Activated T-cell treated with anti-CD3 and anti-CD28 coated beads for 24 hours (primary cell): ENCODE results near the gene MEAF6.

Source experiments
- DNase-seq: peaks from one replicate; pipeline ENCODE4 v3.0.0-alpha.2; 2020; ENCODE audit warnings: low read depth

MEAF6 gene

DNA sequence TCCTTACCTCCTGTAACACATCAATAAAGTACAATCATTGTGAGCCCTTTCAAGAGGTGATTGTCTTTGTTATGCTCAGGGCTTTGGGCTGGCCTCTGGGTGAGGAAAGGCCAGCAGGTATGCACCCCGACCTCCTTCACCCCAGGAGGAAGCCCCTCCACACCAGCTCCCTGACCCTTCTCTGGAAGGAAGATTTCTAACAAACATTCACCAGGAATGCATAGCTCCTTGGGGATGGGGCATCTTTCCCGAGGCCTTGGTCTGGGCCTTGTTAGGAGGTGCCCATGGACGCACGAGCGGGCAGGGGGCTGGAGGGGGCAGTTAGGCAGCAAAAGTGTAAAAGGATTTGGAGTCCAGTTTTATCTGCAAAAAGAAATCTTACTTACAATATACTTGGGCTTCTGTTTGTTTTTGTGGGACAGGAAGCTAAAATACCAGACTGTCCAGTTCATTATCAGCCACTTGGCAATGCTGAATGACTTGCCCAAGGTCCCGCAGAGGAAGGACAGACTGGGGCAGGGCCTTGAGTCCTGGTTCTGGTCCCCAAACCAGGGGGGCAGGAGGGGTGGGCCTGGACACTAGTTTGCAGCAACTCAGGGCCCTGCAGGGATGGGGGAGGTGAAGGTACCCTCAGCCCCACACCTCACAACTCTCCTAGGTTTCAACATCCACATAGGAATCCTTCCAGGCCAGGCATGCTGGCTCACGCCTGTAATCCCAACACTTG lies 30.1 kb downstream of the MEAF6 start:
- no peak for DNase-seq

DNA sequence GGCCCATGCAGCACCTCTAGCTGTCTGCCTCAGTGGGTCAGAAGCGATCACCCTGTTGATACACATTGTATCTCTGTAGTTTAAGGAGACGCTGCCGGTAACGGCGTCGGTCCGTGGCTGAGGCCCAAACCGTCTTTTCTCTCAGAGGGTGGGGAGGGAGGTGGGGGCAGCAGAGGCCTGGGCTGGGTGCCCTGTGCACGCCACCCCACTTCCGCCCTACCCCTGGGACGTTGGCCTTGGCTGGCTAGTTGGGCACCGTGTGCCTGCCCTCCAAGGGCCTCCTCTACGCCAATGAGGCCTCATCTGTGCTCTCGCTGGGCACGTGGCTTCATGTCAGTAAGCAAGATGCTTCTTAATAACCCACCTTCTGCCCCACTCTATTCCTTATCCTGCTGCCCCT lies 30.8 kb downstream of the MEAF6 start:
- no peak for DNase-seq

DNA sequence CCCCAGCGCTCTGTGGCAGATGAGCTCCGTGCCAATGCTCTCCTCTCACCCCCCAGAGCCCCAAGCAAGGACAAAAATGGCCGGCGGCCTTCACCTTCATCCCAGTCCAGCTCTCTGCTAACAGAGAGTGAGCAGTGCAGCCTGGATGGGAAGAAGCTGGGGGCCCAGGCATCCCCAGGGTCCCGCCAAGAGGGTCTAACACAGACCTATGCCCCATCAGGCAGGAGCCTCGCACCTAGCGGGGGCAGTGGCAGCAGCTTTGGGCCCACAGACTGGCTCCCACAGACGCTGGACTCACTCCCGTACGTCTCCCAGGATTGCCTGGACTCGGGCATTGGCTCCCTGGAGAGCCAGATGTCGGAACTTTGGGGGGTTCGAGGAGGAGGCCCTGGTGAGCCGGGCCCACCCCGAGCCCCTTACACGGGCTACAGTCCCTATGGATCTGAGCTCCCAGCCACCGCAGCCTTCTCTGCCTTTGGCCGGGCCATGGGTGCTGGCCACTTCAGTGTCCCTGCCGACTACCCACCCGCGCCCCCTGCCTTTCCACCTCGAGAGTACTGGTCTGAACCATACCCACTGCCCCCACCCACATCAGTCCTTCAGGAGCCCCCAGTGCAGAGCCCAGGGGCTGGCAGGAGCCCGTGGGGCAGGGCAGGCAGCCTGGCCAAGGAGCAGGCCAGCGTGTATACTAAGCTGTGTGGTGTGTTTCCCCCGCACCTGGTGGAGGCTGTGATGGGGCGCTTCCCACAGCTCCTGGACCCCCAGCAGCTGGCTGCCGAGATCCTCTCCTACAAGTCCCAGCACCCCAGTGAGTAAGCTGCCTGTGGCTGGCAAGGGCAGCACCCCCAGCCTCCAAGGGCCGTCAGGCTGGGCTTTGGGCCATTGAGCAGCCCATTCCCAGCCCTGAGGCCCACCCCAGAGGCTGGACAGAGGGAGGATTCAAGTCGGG lies 31.5 kb downstream of the MEAF6 start:
- DNase-seq, result no peak

DNA sequence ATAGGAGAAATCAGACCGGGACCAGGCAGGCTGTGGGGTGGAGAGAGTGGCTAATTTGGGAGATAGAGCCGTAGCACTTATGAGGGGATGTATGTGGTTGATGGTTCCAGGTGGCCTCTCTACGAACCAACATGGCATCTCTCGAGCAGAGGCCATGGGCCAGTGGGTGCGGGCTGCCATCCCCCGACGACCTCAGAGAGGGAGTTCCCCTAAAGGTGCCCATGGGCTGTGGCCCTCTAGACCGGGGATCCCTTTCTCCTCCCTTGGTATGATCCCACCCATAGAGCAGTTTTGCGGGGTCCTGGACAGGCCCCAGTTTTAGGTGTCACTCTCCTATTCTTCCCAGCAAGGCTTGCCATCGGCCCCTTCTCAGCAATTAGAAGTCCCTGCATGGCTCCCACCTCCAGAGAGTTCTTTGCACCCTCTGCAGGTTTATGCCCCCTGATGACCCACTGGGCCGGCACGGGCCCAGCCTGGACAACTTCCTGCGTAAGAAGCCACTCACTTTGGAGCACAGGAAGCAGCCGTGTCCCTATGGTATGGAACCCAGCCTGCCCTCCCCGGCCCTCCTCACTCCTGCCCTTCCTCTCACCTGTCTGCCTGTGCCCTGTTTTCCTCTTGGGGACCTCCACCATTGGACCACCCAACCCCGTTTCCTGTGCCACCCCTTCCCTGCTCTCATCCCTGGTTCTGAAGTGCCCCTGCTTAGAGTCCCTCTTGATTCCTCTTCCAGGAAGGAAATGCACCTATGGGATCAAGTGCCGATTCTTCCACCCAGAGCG lies 32.4 kb downstream of the MEAF6 start:
- DNase-seq, result no peak

DNA sequence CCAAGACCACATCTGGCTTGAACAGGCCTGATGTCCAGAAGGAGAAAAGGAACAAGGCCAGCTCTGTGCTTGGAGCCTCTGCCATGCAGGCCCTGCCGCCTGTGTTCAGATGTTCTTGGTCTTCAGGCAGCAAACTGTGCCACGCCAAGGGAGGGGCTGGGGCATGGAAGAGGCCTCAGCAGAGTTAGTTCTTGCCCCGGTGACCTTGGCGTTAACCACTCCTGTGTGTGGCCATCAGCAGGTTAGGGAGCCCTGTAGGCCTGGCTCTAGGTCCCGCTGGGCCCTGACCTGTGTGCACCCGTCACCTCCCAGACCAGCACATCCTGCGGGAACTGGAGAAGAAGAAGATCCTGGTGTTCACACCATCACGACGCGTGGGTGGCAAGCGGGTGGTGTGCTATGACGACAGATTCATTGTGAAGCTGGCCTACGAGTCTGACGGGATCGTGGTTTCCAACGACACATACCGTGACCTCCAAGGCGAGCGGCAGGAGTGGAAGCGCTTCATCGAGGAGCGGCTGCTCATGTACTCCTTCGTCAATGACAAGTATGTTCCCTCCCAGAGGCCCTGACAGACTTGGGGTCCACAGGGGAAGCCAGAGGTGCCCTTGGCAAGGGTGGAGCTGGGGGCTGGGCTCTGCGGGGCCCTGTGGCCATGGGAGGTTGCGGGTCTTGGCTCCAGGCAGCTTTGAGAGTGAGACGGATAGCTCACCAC lies 33.1 kb downstream of the MEAF6 start:
- no peak for DNase-seq

DNA sequence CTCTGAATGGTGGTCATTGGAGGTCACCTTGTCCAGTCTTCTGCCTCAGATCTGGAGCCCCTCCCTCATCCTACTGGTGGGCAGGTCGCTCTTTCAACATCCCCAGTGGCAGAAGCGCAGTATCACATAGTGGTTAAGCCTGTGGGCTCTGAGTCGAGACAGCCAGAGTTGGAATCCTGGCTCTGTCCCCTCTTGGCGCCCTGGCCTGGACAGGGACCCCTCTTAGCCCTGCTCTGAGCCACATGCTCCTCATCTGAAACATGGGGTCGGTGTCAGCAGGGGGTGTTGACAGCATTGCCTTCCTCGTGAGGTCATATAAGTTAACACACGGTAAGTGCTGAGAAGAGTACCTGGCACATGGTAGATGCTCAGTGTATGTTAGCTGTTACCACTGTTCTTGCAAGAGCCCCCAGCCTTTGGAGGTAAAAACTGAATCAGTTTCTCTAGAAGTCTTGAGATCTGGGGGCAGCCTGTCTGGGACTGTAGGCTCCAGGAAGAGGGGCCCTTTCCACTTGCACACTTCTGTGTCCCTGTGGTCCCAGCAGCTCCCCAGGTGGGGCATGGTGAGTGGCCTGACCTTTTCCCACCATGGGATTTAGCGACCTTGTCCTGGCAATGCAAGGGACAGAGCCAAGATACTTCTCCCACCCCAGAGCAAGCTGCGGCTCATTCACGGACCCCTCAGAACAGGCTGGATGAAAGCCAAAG lies 33.8 kb downstream of the MEAF6 start:
- no peak for DNase-seq

DNA sequence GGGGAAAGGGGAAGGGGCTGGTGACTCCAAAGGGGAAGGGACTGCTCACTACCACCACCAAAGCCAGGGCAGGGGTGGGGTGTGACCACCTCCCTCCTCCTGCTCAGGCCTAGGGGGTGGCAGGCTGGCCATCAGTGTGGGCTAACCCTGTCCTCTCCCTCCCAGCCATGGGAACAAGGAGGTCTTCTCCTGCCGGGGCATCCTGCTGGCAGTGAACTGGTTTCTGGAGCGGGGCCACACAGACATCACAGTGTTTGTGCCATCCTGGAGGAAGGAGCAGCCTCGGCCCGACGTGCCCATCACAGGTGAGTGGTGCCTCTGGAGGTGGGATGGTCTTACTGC lies 34.5 kb downstream of the MEAF6 start:
- DNase-seq, result no peak

DNA sequence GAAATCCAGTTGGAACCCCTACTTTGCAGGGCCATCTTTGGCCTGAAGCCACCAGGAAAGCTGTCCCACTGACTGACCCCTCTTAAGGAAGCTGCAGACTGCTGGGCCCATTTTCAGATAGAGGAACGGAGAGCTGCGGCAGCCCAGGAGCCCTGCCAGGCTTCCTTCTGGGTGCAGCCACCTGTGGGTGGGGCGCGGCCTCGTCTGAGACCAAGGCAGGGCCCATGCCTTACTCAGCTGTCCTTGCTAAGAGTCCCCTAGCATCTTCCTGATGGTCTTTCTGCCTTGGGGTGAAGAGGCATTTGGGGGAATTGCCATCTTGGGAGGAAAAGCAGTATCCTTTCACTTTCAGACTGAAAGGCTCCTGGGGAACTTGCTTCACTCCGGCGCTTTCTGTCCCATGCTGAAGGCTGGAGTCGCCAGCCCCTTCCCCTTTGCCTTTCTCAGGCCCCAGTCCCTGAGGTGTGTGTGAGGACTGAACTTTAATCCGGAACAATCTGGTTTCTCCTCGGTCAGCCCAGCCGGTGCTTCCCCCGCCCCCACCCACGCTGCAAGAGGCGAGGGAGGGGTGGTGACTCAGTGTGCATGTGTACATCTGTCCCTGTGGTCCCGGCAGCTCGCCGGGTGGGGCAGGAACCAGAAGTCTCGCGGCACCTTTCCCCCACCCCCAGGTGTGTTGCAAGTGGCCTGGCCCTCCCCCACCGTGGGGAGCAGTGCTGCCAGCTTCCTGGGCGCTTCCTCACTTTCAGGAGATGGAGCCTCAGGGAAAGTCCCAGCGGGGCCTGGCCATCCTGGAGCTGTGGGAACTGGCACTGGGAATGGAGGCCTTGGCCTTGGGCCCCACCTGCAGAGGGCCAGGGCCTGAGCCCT lies 35.1 kb downstream of the MEAF6 start:
- peak; percentile 89 for DNase-seq

DNA sequence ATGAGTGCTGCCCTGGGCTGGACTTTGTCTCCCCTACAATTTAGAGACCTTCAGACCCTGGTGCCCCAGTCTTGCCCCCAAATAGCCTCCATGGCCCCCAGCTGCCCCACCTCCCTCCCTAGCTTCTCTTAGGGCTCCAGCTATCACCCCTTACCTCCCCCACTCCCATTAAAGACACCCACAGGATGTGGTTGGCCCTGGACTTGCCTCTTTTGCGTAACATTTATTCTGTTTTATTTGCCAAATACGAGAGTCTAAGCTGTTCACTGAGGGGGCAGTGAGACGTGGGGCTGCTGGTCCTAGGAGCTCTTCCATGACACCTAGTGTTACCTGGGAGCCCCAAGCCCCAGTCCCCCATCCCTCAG lies 35.7 kb downstream of the MEAF6 start:
- DNase-seq, result no peak

DNA sequence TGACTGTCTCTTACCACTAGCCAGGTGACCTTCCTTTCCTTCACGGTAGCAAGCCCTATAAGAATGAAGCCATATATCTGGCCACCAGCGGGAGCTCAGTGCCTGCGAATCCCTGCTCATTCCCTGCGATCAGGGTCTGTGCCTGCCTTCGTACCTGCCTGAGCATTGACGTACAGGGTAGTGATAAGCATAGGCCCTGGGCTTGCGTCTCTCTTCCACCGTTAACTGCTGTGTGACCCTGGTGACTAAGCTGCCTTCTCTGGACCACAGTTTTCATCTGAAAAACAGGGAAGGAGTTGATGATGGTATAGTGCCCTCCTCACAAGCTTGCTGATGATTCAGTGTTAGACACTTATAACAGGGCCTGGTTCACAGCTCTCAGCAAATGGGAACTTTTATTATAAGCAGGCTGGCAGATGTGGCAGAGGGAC lies 36.1 kb downstream of the MEAF6 start:
- peak; percentile 57 for DNase-seq

DNA sequence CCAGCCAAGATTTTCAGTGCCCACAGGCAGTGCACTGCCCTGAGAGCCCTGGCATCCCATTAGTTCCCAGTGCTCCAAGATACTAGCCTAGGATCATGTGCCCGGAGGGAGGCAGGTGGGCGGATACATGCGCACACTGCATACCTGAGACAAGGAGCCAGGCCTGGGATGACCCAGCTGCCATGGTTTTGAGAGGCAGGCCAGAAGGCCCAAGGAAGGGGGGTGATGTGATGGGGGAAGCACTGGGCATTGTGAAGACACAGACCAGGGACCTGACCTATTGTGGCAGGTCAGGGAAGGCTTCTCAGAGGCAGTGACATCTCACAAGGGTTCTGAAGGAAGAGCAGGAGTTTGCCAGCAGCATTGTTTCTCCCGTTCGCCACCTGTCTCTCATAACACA lies 36.6 kb downstream of the MEAF6 start:
- DNase-seq, result no peak

DNA sequence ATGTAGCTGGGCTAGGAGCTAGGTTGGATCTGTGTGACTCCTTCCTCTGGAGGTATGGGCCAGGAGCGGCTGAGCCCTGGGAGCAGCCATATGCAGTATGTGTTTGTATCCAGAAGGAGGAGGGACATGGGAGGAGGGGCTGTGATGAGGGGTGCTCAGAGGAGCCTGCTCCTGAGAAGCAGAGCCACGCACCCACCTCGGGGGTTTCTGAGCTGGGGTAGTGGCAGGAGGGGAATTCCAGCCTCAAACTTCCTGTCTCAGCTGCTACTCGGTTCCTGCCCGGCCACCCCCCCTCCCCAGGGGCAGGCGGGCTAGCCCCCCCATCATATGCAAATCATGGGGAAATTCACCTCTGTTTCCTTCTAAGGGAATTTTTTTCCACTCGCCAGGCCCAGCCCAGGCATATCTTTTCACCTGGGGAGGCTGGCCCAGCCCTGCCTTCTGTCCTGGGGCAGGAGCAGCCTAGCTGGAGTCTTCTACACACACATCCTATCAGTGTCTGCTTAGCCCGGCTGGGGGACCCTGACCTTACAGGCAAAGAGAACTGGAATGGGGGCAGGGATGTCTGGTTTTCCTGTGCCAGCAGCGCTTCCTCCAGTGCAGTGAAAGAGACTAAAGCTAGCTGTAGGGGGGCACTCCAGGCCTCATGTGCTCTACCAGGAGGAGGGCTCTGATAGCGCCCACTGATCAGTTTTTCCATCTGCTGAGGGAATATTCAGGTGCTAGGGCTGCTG lies 37.2 kb downstream of the MEAF6 start:
- peak; percentile 82 for DNase-seq

DNA sequence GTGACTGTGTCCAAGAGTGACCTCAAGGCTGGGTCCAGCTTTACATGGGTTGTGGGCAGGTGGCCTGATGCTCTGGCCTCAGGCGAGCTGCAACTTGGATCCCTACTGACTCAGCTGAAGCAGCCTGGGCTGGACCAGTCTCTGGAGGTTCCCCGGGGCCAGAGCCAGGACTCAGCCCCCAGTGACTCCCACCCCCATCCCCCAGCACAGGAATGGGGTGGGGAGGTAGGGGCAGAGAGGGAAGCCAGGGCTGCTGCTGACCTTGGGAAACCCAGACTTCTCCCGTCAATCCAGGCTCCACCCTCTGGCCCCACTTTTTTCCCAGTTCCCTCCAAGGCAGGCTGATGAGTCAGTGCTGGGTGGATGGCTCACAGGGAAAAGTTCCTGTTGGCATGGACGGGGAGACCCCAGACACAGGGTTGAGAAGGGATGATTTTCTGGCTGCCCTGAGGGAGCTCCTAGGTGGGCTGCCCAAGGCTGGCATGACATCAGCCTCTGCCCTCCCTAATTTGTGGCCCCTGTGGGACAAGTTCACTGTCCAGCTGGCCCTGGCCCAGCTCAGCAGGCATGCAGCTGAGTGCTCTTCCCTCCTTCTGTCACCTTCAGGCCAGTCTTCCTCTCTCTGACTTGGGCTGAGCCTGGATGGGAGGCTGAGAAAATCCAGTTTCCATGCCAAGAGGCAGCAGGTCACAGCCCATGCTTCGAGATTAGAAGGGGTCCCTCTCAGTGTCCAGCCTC lies 37.9 kb downstream of the MEAF6 start:
- DNase-seq, result no peak

DNA sequence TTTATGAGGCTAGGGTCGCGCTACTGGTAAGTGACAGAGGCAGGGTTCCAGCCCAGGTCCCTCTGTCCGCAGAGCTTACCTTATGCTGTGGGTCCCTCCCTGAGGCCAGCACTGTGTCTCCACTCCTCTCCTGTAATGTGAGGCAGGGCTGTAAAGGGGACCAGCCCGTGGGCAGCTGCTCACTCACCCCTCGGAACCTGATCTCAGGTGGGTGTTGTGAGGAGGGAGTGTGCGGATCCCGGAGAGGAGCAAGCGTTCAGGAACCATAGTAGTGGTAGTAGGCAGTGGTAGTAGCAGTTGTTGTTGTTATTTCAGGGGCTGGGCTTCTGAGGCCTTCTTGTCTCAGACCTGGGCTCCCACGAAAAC lies 38.5 kb downstream of the MEAF6 start:
- DNase-seq, result no peak

DNA sequence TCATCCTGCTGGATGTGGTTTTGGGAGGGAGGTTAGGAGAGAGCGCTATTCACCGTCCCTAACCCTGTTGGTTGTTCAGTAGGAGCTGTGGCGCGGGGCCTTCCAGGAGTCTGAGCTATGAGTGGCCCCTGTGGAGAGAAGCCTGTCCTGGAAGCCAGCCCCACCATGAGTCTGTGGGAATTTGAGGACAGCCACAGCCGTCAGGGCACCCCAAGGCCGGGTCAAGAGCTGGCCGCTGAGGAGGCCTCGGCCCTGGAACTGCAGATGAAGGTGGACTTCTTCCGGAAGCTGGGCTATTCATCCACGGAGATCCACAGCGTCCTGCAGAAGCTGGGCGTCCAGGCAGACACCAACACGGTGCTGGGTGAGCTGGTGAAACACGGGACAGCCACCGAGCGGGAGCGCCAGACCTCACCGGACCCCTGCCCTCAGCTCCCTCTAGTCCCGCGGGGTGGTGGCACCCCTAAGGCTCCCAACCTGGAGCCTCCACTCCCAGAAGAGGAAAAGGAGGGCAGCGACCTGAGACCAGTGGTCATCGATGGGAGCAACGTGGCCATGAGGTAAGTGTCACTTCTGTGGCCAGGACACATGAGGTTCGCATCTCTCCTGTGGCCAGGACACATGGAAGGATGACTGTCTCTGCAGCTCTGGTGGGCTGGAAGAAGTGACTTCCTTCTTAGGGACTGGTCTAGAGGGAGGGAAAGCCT lies 39.0 kb downstream of the MEAF6 start:
- DNase-seq, result no peak

DNA sequence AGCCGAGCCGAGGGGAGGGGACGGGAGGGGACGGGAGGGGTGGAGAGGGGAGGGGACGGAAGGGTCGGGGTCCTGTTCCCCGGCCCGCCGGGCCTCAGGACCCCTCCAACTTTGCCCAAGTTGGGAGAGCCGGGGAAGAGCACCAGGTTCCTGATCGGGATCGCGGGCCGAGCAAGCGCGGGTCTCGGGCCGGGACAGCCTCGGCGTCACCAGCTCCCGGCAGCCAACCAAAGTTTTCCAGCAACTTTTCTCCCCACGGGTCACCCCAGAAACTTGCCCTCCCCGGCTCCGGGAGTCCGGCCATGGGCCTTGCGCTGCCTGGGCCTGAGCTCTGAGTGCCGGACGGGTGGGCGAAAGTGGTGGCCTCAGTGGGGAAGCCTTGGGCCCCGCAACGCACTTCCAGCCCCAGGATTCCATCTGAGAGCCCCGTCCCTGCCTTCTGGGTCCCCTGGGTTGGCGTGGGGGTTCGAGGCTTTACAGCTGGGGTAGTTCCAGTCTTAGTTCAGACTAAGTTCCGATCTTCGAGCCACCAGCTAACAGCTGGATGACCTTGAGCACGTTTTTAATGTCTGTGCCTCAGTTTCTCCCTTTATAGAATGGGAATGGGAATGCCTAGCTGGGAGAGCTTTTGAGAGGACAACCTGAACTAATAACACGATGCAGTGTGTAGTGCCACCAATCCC lies 39.7 kb downstream of the MEAF6 start:
- DNase-seq, result no peak

DNA sequence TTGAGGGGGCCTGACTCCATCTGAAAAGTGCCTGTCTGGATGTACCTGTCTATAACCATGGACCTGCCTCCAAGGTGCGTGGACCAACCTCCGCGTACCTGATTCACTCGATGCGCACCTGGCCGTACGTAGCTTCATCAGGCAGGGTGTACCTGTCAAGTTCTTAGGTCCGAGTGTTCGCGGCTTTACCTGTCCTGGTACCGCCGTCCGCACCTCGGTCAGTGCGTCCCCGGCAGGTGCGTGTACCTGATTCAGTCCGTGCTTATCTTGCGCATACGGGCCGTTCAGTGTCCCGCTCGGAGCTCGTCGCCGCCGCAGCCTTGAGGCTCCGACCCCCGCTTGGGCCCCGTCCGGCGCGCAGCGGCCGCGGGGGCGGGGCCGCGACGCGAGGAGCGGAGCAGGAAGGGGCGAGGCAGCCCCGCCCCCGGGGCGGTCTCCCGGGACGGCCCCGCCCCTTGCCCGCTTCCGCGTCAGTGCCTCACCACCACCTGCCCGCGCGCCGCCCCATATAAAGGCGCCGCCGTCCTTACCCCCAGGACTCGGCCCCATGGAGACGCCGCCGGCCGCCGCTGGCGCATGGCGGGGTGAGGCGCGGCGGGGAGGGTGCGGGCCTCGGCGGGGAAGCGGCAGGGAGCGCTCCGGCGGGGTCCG lies 40.4 kb downstream of the MEAF6 start, which contains the start of gene ZC3H12A:
TSS of gene ZC3H12A (plus strand) at position 535 of the 651 bp plus-strand sequence. CDS start 917 bp downstream, outside the sequence.
- DNase-seq, result peak; percentile 88
